PC-3 (cell line): ENCODE results near the gene MYH8.

Experiments
- CTCF ChIP-seq: fragments of 300-600 bp; sonication (generic); conservative IDR thresholded peaks from 2 replicates; pipeline ENCODE4 v1.5.1; 2017; ENCODE audit warnings: antibody characterized with exemption, low read depth, mild to moderate bottlenecking, low read length
- EZH2 ChIP-seq: fragments of 300-600 bp; sonication (generic); IDR thresholded peaks from one replicate; pipeline ENCODE4 v1.6.1; 2017; ENCODE audit warnings: antibody characterized with exemption, mild to moderate bottlenecking, low read length; ENCODE audit not compliant: unreplicated experiment

GRCh38 chr17:10415161-10415560 lies 6.6 kb downstream of the MYH8 start:
- TF ChIP-seq CTCF = no peak
- no peak for TF ChIP-seq EZH2
